GM18861 (cell line): ENCODE data around the gene ANKDD1A.
A peak's percentile ranks its signal among the peaks of the same experiment; 100 is the strongest.

Source experiments
- ATAC-seq: cut with Tn5 transposase; IDR thresholded peaks from one replicate; pipeline ENCODE4 v1.9.1; 2021; ENCODE audit not compliant: unreplicated experiment

Gene ANKDD1A

DNA sequence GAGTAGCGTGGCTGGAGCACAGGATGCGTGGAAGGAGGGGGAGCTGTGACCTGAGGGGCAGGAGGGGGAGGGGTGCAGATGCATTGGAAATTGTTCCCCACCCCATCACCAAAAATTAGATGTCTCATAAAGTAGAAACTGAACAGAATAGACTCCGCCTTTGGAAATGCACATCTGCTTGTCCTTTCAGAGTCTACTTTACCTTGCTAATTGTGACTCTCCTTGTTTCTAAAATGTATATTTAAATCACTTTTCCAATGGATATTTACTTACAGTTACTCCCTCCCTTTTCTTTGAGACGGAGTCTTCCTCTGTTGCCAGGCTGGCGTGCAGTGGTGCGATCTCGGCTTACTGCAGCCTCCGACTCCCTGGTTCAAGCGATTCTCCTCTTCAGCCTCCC, 47.4 kb downstream of the ANKDD1A start:
- no peak for ATAC-seq

DNA sequence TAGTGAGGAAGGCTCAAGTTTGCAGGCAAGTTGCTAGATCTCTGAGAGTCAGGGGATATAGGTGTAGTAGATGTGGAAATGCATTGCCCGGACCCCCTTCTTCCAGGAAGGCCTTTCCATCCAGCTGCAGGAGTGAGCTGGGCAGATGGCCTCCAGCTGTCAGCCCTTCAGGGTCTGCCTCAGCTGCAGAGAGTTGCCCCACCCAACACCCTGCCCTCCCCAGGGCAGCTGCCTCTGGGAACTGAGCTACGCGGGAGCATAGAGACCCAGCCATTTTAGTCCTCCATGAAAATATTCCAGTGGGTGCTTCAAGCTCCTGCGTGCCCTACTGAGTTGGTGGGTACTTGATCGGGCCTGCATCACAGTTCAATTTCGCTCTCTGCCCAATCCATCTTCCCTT, 48.5 kb downstream of the ANKDD1A start:
- no peak for ATAC-seq

GRCh38 chr15:64961013-64961412, 49.3 kb downstream of the ANKDD1A start:
- ATAC-seq: no peak

- ATAC-seq: no peak
Observed at GRCh38 chr15:64969401-64969800, 57.7 kb downstream of the ANKDD1A start.

DNA sequence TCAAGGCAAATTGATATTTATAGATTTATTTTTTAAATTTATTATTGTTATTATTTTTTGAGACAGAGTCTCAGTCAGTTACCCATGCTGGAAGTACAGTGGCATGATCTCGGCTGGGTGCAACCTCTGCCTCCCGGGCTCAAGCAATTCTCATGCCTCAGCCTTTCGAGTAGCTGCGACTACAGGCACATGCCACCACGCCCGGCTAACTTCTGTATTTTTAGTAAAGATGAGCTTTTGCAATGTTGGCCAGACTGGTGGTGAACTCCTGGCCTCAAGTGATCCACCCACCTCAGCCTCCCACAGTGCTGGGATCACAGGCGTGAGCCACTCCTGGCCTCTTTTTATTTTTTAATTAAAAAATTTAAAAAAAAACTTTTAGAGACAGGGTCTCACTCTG, 59.0 kb downstream of the ANKDD1A start:
- no peak for ATAC-seq

DNA sequence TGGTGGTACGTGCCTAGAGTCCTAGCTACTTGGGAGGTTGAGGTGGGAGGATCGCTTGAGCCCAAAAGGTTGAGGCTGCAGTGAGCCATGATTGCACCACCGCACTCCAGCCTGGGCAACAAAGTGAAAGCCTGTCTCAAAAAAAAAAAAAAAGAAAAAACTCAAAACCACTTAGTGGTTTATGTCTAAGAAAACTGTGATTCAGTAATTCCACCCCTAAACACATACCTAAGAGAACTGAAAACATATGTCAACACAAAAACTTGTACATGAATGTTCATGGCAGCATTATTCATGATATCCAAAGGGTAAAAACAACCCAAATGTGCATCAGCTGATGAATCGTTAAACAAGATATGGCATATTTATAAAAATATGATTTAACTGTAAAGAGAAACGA, 63.7 kb downstream of the ANKDD1A start:
- ATAC-seq: no peak

DNA sequence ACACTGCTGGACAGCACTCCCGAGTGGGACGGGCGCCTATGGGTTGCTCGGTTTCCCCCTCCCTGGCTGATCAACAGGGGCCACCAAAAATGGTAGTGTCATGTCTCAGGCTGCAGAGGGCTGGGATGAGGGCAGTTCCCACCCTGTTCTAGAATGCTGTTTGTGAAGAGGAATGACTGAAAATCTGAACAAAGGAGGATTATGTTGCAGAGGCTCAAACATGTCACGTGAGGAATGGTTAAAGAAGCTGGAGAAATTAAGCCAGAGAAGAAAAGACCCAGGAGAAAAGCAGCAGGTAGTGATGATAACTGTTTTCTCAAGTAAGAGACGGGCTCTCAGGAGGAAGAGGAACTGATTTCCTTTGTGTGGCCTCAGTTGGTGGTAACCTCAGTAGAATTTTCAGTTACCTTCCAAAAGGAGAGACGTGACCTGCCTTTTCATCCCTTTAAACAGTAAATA, 67.6 kb downstream of the ANKDD1A start:
- ATAC-seq: no peak

DNA sequence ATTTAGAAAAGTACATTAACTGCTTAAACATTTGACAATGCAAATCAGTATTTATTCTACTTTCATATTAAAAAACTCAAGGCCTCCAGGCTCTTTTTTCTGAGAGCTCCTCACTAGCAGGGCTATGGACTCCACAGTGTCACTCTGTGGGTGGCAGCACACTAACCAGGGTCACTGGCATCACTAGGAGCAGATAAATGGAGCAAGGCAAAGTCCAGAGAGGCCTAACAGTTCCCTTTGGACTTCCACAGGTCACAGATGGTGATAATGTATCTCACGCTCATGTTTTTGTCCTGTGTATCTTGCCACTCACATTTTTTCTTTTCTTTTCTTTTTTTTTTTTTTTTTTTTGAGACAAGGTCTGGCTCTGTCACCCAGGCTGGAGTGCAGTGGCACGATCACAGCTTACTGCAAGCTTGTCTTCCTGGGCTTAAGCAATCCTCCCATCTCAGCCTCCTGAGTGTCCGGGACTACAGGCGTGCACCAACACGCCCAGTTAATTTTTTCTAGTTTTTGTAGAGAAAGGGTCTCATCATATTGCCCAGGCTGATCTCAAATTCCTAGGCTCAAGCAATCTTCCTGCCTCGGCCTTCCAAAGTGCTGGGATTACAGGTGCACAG, 70.2 kb downstream of the ANKDD1A start:
- ATAC-seq: no peak

DNA sequence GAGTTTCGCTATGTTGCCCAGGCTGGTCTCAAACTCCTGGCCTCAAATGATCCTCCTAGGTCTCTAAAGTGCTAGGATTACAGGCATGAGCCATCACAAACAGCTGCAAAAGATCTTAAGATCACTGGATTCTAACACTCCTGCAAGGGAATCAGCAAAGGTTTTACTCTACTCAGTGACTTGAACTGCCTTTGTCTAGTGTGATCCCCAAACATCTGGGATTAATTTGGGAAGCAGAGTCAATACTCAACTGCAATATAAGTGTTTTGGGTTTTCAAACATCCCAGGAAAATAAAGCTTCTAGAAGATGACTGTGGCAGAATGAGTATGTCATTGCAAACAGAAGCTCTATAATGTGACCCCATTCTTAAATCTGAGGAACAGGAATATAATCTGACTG, 70.8 kb downstream of the ANKDD1A start:
- ATAC-seq: no peak

DNA sequence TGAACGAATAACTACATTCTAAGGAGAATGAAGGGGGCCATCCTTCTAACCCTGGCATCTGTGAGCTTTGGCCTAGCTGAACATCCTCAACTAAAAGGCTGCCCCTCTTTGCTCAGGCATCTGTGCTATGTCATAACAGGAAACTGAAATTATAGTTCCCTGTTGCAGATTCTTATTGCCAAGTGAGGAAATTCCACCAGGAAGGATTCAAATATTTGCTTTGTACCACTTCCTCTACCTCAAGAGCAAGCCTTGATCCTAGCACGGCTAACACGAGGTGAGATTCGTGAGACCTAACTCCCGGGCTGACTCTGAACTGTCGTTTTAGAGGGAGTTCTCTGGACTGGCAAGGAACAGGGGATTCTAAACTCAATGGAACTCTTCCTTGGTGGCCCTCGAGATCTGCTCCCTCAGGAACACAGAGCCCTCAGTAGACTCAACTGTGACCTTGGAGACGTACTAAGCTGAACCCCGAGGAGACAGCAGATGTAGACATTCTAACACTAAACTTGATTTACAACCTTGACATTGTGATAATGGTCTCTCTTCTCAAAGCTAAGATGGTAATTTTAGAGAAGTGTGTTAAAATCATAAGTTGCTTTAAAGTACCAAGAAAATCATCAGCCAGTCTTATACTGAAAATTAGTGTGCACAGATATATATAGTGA, 73.8 kb downstream of the ANKDD1A start:
- no peak for ATAC-seq

- no peak for ATAC-seq
Observed at GRCh38 chr15:64987136-64987535, 75.4 kb downstream of the ANKDD1A start.

GRCh38 chr15:64989416-64990167, 77.9 kb downstream of the ANKDD1A start, which contains the start of gene SPG21:
SPG21 (minus strand) TSS chr15:64989914; CDS start chr15:64983569, 6,345 bp downstream.
- peak; percentile 91 for ATAC-seq

- ATAC-seq: no peak
Observed at GRCh38 chr15:64990168-64990470, 78.4 kb downstream of the ANKDD1A start.

- no peak for ATAC-seq
Observed at GRCh38 chr15:64991536-64992135, 79.9 kb downstream of the ANKDD1A start.

DNA sequence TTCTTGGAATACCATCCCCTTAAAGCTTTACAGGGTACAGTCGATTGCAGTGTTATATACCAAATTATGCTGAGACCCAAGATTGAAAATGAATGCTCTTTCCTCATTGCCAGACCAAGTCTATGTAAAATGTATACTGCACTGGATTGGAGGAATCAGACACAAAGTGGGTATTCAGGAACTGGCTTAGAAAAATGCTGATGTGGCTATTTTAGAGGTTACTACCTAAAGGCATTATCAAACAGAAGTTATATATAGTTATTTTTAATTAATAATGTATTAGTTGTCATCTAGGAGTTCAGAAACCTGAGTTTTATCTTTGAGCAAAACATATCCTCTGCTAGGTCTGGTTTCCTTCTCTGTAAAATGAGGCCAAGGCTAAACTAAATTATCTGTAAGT, 81.6 kb downstream of the ANKDD1A start:
- ATAC-seq: no peak

DNA sequence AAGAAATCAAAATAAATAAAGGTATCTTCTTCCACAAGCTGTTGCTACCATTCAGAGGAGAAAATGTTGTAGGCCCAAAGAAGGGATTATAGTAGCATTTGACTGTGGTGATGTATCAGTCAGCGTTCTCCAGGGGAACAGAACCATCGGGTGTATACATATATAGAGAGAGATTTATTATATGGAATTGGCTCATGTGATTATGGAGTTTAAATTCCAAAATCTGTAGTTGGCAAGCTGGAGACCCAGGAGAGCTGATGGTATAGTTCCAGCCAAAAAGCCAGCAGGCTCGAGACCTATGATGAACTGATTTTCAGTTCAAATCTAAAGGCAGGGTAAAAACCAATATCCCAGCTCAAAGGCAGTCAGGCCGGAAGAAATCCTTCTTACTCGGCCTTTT, 85.4 kb downstream of the ANKDD1A start:
- no peak for ATAC-seq

- no peak for ATAC-seq
Observed at GRCh38 chr15:64997745-64998375, 86.2 kb downstream of the ANKDD1A start.

DNA sequence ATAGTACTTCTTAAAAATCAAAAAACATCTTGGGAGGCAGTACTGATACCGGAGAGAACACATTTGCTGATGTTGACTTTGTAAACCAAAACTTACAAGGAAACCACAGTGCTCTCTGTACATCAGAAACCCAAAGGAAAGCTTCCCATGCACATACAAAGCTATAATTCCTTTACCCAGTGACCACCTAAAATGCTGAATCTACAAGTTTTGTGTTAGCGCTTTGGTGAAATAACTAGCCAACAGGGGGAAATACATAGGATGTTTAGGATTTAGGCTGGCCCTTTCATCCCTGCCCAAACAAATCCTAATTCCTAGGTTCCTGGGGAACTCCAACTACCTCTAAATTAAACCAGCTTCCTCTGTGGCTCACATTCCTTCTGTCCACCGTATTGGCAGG, 93.3 kb downstream of the ANKDD1A start:
- ATAC-seq: no peak

DNA sequence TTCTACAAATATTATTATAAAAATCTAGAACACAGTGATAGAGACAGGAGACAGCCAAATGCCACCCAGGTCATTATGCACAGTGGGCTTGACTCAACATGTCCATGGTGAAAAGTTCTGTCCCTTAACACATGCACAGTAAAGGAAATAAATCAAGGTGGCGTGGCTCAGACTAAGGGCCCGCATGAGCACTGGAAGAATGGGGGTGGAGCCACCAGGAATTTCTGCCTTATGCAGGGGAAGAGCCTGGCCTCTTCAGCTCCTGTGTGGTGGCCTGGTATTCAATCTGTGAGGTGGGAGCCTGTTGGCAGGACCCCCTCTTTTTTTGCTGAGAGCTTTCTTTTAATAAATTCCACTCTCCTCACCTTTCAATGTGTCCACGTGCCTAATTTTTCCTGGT, 95.2 kb downstream of the ANKDD1A start:
- no peak for ATAC-seq
